Mesothelial cell of epicardium (in vitro differentiated cells): ENCODE results near the gene FCHSD1. TPM values are rescaled to one million over a fixed set of nuclear protein-coding genes. Genes with fewer than 3 reads are reported as not detected.

Experiments
- DNase-seq, 2 experiments: peaks; one replicate each; pipeline ENCODE4 v3.0.0; 2021; ENCODE audit warnings: low spot score in 2 of 2; ENCODE audit not compliant: unreplicated experiment in 2 of 2
- H3K27ac Mint-ChIP-seq: 2 replicates; pipeline ENCODE4 v1.8.0; 2021; ENCODE audit warnings: mixed read lengths
- H3K27me3 Mint-ChIP-seq: 2 replicates; pipeline ENCODE4 v1.8.0; 2021; ENCODE audit warnings: low read depth, mixed read lengths
- H3K36me3 Mint-ChIP-seq: 2 replicates; pipeline ENCODE4 v1.8.0; 2021; ENCODE audit warnings: mixed read lengths
- H3K4me1 Mint-ChIP-seq: 2 replicates; pipeline ENCODE4 v1.8.0; 2021; ENCODE audit warnings: mixed read lengths
- H3K4me3 Mint-ChIP-seq: 2 replicates; pipeline ENCODE4 v1.8.0; 2021; ENCODE audit warnings: mild to moderate bottlenecking, moderate library complexity, mixed read lengths
- H3K9me3 Mint-ChIP-seq: 2 replicates; pipeline ENCODE4 v1.8.0; 2021; ENCODE audit warnings: mixed read lengths
- total RNA-seq: library from RNA; stranded (reverse); gene quantifications from 3 replicates; pipeline ENCODE4 v1.2.1, GENCODE V29; 2021
- TF ChIP-seq, protein P1 (sequence below): fragments of 200-600 bp; sonication (generic); IDR thresholded peaks from one replicate; pipeline ENCODE4 v1.5.0; 2021; ENCODE audit warnings: antibody characterized with exemption; ENCODE audit not compliant: unreplicated experiment

FCHSD1 gene
- total RNA-seq, 1 donor from 2014 or later: 48.6 TPM

DNA sequence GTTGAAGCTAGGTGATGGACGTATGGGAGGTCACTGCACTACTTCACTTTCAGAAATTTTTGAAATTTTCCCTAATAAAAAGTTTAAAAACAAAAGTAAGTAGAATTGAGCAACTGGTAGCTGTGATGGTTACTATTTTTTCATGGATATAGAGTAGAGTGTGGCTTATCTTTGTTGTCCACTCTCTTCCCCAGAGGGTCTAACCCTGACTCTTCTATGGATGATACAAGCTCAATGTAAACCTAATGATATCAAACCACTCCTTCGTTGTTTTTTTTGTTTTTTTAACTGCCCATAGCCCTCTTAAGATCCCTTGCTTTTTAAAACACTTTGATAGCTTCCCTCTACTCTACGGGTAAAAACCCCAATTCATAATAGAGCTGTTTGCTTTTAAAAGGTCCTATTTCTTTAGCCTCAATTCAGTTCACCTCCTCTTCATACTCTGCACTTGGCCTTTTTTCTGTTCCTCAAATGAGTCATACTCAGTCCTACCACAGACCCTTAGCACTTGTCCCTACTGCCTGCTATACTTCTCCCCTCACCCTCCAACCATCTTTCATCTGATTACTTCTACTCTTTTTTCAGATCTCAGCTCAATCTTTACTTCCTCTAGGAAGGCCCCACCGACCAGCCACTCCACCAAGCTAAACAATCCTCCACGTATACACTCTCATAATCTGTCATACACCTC, 17.2 kb downstream of the FCHSD1 start:
- H3K27ac Mint-ChIP-seq: peak overlapping the region; percentile 57
- TF ChIP-seq, protein P1, sequence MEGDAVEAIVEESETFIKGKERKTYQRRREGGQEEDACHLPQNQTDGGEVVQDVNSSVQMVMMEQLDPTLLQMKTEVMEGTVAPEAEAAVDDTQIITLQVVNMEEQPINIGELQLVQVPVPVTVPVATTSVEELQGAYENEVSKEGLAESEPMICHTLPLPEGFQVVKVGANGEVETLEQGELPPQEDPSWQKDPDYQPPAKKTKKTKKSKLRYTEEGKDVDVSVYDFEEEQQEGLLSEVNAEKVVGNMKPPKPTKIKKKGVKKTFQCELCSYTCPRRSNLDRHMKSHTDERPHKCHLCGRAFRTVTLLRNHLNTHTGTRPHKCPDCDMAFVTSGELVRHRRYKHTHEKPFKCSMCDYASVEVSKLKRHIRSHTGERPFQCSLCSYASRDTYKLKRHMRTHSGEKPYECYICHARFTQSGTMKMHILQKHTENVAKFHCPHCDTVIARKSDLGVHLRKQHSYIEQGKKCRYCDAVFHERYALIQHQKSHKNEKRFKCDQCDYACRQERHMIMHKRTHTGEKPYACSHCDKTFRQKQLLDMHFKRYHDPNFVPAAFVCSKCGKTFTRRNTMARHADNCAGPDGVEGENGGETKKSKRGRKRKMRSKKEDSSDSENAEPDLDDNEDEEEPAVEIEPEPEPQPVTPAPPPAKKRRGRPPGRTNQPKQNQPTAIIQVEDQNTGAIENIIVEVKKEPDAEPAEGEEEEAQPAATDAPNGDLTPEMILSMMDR: no peak
- peaks cover 21% of the 10 kb centered on the region for H3K4me1 Mint-ChIP-seq
- H3K36me3 Mint-ChIP-seq: peaks cover 16% of the 10 kb centered on the region
- H3K4me3 Mint-ChIP-seq: no peak overlapping the region
- peaks cover 8% of the 10 kb centered on the region for H3K27me3 Mint-ChIP-seq
- DNase-seq: no peak
- no peaks in the 10 kb centered on the region for H3K9me3 Mint-ChIP-seq

DNA sequence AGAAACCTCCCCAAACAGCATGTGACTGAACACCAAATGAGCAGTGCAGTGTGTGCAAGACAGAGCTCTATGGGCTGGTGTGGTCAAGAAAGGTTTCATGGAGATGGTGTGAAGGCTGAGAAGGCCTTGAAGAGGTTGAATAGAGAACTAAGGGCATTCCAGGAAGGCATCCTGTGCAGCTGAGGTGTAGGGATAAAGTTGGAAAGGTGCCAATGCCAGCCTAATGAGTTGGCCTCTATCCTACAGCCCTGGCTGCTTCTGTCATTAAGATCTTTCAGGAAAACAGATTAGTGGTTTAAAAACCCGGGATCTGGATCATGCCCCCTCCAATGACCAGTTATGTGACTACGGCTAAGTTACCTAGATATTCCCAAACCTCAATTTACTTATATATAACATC, 18.6 kb downstream of the FCHSD1 start:
- H3K27ac Mint-ChIP-seq: peak overlapping the region; percentile 48
- no peak for DNase-seq
- peaks cover 19% of the 10 kb centered on the region for H3K4me1 Mint-ChIP-seq
- TF ChIP-seq, protein P1: no peak
- H3K4me3 Mint-ChIP-seq: no peak overlapping the region
- H3K27me3 Mint-ChIP-seq: no peaks in the 10 kb centered on the region
- H3K9me3 Mint-ChIP-seq: no peaks in the 10 kb centered on the region
- peaks cover 27% of the 10 kb centered on the region for H3K36me3 Mint-ChIP-seq

DNA sequence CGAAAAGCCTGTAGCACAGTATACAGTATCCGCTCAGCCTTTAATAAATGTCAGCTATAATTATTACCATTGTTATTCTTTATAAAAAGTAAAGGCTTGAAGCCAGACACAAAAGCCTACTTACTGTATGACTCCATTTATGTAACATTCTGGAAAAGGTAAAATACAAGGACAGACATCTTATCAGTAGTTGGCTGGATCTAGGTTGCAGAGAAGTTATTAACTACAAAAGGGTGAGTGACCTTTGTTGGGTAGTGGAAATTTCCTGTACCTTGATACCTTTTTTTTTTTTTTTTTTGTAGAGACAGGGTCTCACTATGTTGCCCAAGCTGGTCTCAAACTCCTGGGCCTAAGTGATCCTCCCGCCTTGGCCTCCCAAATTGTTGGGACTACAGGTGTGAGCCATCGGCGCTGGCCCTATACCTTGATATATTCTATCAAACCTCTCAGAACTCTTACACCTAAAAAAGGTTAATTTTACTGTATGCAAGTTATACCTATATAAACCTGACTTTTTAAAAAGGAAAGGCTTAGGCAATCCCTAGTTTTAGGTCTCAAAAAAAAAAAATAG, 20.6 kb downstream of the FCHSD1 start:
- Mint-ChIP-seq H3K27me3 (no peaks in the 10 kb centered on the region), H3K4me1 (peaks cover 12% of the 10 kb centered on the region), H3K9me3 (no peaks in the 10 kb centered on the region), H3K27ac (no peak overlapping the region), H3K4me3 (no peak overlapping the region), H3K36me3 (peaks cover 39% of the 10 kb centered on the region)
- no peak for DNase-seq
- TF ChIP-seq, protein P1: no peak

DNA sequence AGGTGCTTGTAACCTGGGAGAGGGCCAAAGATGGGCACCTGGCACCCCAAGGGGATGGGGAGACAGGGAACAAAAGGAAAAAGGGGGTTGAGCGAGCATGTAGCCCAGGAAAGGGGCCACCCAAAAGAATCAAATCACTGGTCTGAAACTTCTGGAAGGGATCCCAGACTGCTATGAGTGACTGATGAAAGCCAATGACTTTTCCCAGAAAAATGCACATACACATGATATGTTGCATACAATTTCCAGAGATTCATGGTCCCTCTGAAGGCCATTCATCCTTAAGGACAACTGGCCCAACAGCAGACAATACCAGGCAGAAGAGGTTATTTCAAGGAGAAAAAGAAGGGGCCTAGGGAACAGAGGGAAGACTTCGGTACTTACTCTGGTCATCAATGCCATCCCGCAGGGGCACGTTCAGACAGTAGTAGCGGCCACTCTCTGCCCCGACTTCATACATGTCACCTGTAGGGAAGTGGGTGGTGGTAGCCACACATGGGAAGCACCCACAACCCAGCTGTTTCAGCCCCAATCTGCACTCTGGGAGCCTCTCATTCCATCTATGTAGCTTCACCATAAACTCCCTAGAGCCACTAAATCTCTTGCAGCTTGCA, 22.9 kb downstream of the FCHSD1 start:
- DNase-seq: no peak
- Mint-ChIP-seq H3K36me3 (peaks cover 47% of the 10 kb centered on the region), H3K4me1 (peaks cover 2% of the 10 kb centered on the region), H3K27ac (no peak overlapping the region), H3K27me3 (no peaks in the 10 kb centered on the region), H3K4me3 (no peak overlapping the region), H3K9me3 (no peaks in the 10 kb centered on the region)
- TF ChIP-seq, protein P1: no peak

DNA sequence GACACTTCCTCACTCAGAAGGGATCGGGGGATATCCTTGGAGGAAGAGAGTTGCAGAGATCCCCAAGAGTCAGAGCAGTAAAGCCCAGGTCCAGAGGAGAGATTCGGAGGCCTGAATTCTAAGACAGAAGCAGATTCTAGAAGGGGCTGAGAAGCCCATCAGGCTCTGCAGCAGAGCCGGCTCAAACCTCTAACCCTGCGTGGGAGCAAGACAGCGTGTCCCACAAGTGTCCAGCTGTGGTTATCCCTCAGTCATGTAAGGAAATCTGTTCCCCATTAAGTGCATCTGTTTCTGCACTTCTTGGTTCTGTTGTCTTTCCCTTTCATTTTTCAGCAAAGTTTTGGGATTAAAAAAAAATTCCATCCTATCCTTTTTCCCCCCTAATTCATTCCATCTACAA, 27.6 kb downstream of the FCHSD1 start:
- DNase-seq: no peak
- Mint-ChIP-seq H3K36me3 (peaks cover 39% of the 10 kb centered on the region), H3K27me3 (no peaks in the 10 kb centered on the region), H3K9me3 (no peaks in the 10 kb centered on the region), H3K4me1 (peaks cover 2% of the 10 kb centered on the region), H3K27ac (no peak overlapping the region), H3K4me3 (no peak overlapping the region)
- TF ChIP-seq, protein P1: no peak
